ENCODE data around the gene TSR3. TPM values are rescaled to one million over a fixed set of nuclear protein-coding genes. Genes with fewer than 3 reads are reported as not detected.

The TSR3 gene
- polyA plus RNA-seq, 3 donors = 23.2 to 73.1 (median 48.2) TPM

- peaks cover 29 to 53% of the 10 kb centered on the region in 2 donors for H3K36me3 Mint-ChIP-seq
- Histone ChIP-seq H3K79me2 (ENCODE audit: insufficient read depth, low read length) (no peaks in the 10 kb centered on the region), H3K9me3 (replicated peaks in 1 of 2; ENCODE audit: control insufficient read depth in 1 of 2, insufficient read depth in 1 of 2, low read length in 2 of 2) (peaks cover 0 to 1% of the 10 kb centered on the region in 2 donors), H3K27me3 (ENCODE audit: control insufficient read depth in 2 of 2, insufficient read depth in 2 of 2, low read length in 2 of 2) (no peaks in the 10 kb centered on the region), H3K27ac (ENCODE audit: low read depth in 1 of 2, low read length in 2 of 2) (no peak overlapping the region), H3K4me2 (replicated peaks; ENCODE audit: extremely low read depth, low read length, poor library complexity, severe bottlenecking) (no peak overlapping the region), H4K20me1 (ENCODE audit: insufficient read depth, low read length) (peaks cover 66% of the 10 kb centered on the region), H2AFZ (ENCODE audit: insufficient read depth, low read depth, low read length, poor library complexity, severe bottlenecking) (no peak overlapping the region), H3K4me3 (replicated peaks in 1 of 3; ENCODE audit: low read depth in 2 of 3, low read length in 3 of 3) (no peak overlapping the region), H3K4me1 (ENCODE audit: control insufficient read depth in 1 of 2, insufficient read depth in 2 of 2, low read length in 2 of 2) (no peaks in the 10 kb centered on the region), H3K9ac (ENCODE audit: insufficient read depth, low read length, poor library complexity, severe bottlenecking) (no peak overlapping the region), H3K36me3 (replicated peaks in 1 of 2; ENCODE audit: control insufficient read depth in 1 of 2, insufficient read depth in 2 of 2, low read length in 2 of 2) (peaks cover 39 to 49% of the 10 kb centered on the region in 2 donors)
- H3K4me3 Mint-ChIP-seq = no peak overlapping the region
- WGBS (ENCODE audit: insufficient coverage) = 94% methylated on average over 11 of the region's 15 CpGs
- DNase-seq = no peak
- peaks cover 0 to 4% (median 1%) of the 10 kb centered on the region in 7 donors for H3K9me3 Mint-ChIP-seq
- no peak overlapping the region for H3K27ac Mint-ChIP-seq
- intact Hi-C loops (cut with micrococcal nuclease) = no loop called here
- H3K27me3 Mint-ChIP-seq (ENCODE audit: low read depth in 3 of 3) = peaks cover 1 to 3% (median 3%) of the 10 kb centered on the region in 3 donors
- TF ChIP-seq, protein P1, sequence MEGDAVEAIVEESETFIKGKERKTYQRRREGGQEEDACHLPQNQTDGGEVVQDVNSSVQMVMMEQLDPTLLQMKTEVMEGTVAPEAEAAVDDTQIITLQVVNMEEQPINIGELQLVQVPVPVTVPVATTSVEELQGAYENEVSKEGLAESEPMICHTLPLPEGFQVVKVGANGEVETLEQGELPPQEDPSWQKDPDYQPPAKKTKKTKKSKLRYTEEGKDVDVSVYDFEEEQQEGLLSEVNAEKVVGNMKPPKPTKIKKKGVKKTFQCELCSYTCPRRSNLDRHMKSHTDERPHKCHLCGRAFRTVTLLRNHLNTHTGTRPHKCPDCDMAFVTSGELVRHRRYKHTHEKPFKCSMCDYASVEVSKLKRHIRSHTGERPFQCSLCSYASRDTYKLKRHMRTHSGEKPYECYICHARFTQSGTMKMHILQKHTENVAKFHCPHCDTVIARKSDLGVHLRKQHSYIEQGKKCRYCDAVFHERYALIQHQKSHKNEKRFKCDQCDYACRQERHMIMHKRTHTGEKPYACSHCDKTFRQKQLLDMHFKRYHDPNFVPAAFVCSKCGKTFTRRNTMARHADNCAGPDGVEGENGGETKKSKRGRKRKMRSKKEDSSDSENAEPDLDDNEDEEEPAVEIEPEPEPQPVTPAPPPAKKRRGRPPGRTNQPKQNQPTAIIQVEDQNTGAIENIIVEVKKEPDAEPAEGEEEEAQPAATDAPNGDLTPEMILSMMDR (IDR thresholded peaks at IDR 0.05) = no peak
- H3K4me1 Mint-ChIP-seq = no peaks in the 10 kb centered on the region
These were observed 26.4 kb downstream of the TSR3 start for GRCh38 chr16:1325261-1325660.

GRCh38 chr16:1324286-1324826 is 27.3 kb downstream of the TSR3 start:
- Histone ChIP-seq H2AFZ (ENCODE audit: insufficient read depth, low read depth, low read length, poor library complexity, severe bottlenecking) (no peak overlapping the region), H3K27me3 (ENCODE audit: control insufficient read depth in 2 of 2, insufficient read depth in 2 of 2, low read length in 2 of 2) (no peaks in the 10 kb centered on the region), H4K20me1 (ENCODE audit: insufficient read depth, low read length) (peaks cover 75% of the 10 kb centered on the region), H3K9ac (ENCODE audit: insufficient read depth, low read length, poor library complexity, severe bottlenecking) (no peak overlapping the region), H3K4me3 (replicated peaks in 1 of 3; ENCODE audit: low read depth in 2 of 3, low read length in 3 of 3) (no peak overlapping the region), H3K27ac (ENCODE audit: low read depth in 1 of 2, low read length in 2 of 2) (no peak overlapping the region), H3K4me1 (ENCODE audit: control insufficient read depth in 1 of 2, insufficient read depth in 2 of 2, low read length in 2 of 2) (no peaks in the 10 kb centered on the region), H3K36me3 (replicated peaks in 1 of 2; ENCODE audit: control insufficient read depth in 1 of 2, insufficient read depth in 2 of 2, low read length in 2 of 2) (peaks cover 48 to 58% of the 10 kb centered on the region in 2 donors), H3K4me2 (replicated peaks; ENCODE audit: extremely low read depth, low read length, poor library complexity, severe bottlenecking) (no peak overlapping the region), H3K79me2 (ENCODE audit: insufficient read depth, low read length) (peaks cover 3% of the 10 kb centered on the region), H3K9me3 (replicated peaks in 1 of 2; ENCODE audit: control insufficient read depth in 1 of 2, insufficient read depth in 1 of 2, low read length in 2 of 2) (no peaks in the 10 kb centered on the region)
- no peak for DNase-seq
- Mint-ChIP-seq H3K27ac (peak overlapping the region in 2 of 7 donors; percentile 6 to 54), H3K36me3 (peaks cover 38 to 62% of the 10 kb centered on the region in 2 donors), H3K4me1 (no peaks in the 10 kb centered on the region), H3K27me3 (ENCODE audit: low read depth in 3 of 3) (peaks cover 0 to 3% (median 0%) of the 10 kb centered on the region in 3 donors), H3K9me3 (peaks cover 0 to 3% (median 0%) of the 10 kb centered on the region in 7 donors), H3K4me3 (no peak overlapping the region)
- 86% methylated on average over 14 of the region's 22 CpGs for WGBS (ENCODE audit: insufficient coverage)
- TF ChIP-seq, protein P1 (IDR thresholded peaks at IDR 0.05) = no peak
- intact Hi-C loops (cut with micrococcal nuclease) = no loop called here

Data from CD14-positive monocyte (primary cell).